Activated CD8-positive, alpha-beta memory T cell treated with anti-CD3 and anti-CD28 coated beads, Interleukin-2, amount 50 U/mL, for 1 hour (primary cell): ENCODE measurements around the gene PSME2.

Experiments used
- DNase-seq: peaks from one replicate; pipeline ENCODE4 v3.0.0-alpha.2; 2020; ENCODE audit errors: extremely low read depth

The PSME2 gene

DNA sequence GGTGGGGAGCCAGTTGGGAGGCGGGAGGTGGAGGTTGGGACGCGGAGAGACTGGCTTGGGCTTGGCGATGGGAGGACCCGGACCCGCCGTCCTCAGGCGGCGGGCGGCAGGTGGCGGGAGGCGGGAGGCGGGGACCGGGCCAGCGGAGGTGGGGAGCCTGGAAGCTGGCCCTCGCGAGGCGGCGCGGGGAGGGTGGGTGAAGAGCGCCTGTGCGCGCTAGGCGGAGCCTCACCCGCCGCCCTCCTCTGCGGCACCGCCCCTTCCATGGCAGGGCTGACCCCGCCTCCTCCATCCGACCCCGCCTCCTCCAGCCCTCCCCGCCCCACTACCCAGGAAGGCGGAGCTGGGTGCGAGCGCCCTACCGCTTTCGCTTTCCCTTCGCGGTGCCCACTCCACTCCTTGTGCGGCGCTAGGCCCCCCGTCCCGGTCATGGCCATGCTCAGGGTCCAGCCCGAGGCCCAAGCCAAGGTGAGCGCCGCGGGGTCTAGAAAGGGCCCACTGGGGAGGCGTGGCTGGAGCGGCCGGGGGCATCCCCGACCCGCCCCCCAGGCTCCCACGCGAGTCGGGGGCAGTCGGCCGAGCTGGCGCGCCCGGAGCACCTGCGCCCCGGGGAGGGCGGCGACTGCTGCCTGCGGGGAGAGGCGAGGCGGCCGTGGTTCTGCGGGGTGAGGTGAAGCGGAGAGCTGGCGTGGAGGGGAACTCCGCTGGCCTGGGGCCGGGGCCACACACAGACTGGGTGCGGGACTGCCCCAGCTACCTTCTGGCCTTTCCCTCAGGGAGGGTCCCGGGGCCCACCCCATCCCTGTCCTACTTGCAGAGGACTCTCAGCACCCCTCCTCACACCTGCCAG, 10.4 kb downstream of the PSME2 start, which contains the start of gene PSME1:
Gene PSME1, plus strand, starts transcription at position 361 of the 850 bp plus-strand sequence. Its CDS starts 69 bp downstream, at position 430.
- DNase-seq: peak; percentile 68

- no peak for DNase-seq
Observed at GRCh38 chr14:24135584-24135833, 10.9 kb downstream of the PSME2 start.

DNA sequence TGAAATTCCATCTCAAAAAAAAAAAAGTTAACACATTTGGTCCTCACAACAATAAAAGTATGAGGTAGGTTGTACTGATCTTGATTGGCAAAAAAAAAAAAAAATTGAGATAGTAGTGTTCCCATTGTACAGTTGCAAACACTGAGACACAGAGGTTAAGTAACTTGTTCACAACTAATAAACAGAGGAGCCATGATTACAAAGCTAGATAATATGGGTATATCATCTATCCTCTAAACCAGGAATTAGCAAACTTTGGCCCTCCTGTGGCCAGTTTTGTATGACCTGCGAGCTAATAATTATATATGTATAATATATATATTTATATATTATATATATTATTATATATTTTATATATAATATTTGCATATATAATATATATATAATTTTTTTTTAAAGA, 12.7 kb downstream of the PSME2 start:
- no peak for DNase-seq

GRCh38 chr14:24132976-24133375, 13.4 kb downstream of the PSME2 start:
- no peak for DNase-seq

DNA sequence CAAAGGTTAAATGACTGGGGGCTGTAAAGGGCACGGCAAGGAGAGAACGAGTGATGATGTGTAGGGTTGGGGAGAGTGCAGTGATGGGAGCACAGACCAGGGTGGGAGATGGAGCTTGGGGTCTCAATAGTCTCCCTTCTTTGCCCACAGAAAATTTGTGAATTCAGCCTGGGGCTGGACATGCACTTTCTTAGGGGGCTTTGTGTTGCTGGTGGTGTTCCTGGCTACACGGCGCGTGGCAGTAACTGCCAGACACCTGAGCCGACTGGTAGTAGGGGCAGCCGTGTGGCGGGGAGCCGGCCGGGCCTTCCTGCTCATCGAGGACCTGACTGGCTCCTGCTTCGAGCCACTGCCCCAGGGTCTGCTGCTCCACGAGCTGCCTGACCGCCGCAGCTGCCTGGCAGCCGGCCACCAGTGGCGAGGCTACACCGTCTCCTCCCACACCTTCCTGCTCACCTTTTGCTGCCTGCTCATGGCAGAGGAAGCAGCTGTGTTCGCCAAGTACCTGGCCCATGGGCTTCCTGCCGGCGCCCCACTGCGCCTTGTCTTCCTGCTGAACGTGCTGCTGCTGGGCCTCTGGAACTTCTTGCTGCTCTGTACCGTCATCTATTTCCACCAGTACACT, 14.2 kb downstream of the PSME2 start:
- DNase-seq: no peak

DNA sequence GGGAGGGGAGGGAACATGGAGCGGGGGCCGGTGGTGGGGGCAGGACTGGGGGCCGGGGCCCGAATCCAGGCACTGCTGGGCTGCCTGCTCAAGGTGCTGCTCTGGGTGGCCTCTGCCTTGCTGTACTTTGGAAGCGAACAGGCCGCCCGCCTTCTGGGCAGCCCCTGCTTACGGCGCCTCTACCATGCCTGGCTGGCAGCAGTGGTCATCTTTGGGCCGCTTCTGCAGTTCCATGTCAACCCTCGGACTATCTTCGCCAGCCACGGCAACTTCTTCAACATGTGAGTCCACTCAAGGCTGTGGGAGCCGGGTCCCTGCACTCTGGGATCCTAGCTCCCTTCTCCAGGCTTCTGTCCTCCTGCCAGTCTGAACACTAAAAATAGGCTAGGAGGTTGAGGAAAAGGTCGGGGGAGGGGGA, 14.9 kb downstream of the PSME2 start:
- no peak for DNase-seq

DNA sequence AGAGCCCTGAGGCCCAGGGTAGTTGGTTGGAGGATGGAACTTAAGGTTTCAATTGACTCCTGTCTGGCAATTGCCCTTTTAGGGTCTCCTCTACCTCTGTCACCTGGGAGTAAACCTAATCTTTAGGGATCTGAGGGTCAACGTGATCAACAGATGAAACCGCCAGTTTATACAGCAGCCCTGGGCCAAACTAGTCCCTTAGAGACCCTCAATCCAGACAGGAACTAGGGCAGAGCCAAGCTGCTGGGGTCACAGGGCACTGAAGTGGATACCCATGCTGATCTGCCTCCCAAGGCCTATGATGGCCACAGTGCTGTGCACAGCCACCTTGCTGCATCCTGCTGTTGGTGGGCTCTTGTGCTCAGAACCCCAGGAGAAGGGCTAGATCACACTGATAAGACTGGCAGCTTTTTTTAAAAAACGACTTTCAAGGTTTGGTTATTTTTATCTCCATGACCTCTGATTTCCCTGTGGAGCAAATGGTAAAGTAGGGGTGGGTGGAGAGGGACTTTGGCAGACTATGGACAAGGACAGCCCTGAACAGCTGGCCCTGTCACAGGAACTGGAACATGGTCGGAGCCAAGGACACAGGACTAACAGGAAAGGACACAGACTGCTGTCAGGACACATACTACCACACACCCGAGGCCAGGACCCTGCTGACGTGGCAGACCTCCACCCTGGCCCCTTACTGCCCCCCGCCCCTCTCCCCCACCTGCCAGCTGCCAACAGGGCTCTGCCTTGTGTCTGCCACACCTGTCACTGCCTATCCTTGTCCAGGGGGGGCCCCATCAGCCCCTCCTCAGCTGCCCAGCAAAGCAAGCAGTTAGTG, 15.5 kb downstream of the PSME2 start:
- no peak for DNase-seq

- DNase-seq: no peak
Observed at GRCh38 chr14:24130380-24130716, 16.1 kb downstream of the PSME2 start, which contains the start of gene FITM1. TSS of gene FITM1 (plus strand) at chr14:24130659. CDS start at chr14:24131564, 905 bp downstream.

DNA sequence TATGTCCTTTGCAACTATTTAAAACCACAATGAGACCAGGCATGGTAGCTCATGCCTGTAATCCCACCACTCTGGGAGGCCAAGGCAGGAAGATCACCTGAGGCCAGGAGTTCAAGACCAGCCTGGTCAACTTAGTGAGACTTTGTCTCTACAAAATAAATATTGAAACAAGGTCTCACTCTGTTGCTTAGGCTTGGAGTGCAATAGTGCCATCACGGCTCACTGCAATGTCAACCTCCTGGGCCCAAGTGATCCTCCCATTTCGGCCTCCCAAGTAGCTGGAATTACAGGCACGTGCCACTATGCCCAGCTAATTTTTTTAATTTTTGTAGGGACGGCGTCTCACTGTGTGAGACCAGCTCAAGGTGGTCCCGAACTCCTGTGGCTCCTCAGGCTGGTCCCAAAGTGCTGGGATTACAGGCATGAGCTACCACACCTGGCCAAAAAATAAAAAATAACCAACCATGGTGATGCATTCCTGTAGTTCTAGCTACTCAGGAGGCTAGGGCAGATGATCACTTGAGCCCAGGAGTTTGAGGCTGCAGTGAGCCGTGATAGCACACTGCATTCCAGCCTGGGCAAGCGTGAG, 16.9 kb downstream of the PSME2 start:
- DNase-seq: no peak

DNA sequence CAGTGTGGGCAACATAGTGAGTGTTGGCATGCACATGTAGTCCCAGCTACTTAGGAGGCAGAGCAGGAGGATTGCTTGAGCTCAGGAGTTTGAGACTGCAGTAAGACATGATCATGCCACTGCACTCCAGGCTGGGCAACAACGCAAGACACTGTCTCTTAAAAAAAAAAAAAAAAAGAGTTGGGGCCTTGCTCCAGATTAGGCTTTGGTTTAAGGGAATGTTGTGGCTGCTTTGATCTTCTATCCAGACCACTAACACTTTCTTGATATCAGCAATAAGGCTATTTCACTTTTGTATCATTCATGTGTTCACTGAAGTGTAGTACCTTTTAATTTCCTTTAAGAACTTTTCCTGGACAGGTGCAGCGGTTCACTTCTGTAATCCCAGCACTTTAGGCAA, 18.7 kb downstream of the PSME2 start:
- DNase-seq: no peak

DNA sequence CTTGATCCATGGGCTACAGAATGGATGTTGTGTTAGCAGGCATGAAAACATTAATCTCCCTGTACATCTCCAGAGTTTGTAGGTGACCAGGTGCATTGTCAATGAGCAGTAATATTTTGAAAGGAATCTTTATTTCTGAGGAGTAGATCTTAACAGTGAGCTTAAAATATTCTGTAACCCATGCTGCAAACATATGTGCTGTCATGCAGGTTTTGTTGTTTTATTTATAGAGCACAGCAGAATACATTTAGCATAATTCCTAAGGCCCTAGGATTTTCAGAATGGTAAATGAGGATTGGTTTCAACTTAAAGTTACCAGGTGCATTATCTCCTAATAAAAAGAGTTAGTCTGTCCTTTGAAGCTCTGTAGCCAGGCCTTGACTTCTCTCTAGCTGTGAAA, 19.5 kb downstream of the PSME2 start:
- no peak for DNase-seq

GRCh38 chr14:24123424-24124417, 22.7 kb downstream of the PSME2 start:
- DNase-seq: no peak

- DNase-seq: no peak
Observed at GRCh38 chr14:24122898-24123297, 23.5 kb downstream of the PSME2 start.

DNA sequence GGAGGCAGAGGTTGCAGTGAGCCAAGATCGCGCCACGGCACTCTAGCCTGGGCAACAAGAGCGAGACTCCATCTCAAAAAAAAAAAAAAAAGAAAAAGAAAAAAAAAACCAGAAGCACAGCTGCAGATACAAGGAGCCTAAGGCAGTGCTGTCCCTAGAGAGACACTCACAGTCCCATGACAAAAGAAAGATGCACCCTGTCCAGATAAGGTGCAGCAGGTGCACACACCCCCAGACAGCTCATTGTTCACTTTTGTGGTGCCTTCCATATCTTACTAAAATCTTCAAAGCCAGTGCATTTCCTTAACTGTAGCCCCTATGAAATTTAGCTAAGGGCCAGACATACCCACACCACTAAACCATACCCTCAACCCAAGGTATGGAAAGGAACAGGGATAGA, 24.0 kb downstream of the PSME2 start:
- no peak for DNase-seq

- no peak for DNase-seq
Observed at GRCh38 chr14:24121210-24121609, 25.2 kb downstream of the PSME2 start.

GRCh38 chr14:24119691-24120090, 26.7 kb downstream of the PSME2 start:
- no peak for DNase-seq

GRCh38 chr14:24117179-24117578, 29.2 kb downstream of the PSME2 start:
- no peak for DNase-seq

GRCh38 chr14:24116128-24116814, 30.1 kb downstream of the PSME2 start:
- no peak for DNase-seq

- DNase-seq: no peak
Observed at GRCh38 chr14:24115422-24116127, 30.8 kb downstream of the PSME2 start.
